Skeletal muscle tissue (tissue), 4 donors: Measurements from ENCODE around the gene CNDP2. TPM values are rescaled to one million over a fixed set of nuclear protein-coding genes. Genes with fewer than 3 reads are reported as not detected.

Experiments used
- H3K27ac ChIP-seq: one replicate; pipeline ENCODE4 v1.7.0; 2013; ENCODE audit warnings: mild to moderate bottlenecking, low read depth, low read length, inconsistent platforms
- H3K27me3 ChIP-seq, 3 donors: one replicate each; pipeline ENCODE4 v1.7.0; 2013; ENCODE audit warnings: low read length in 3 of 3; ENCODE audit not compliant: control insufficient read depth in 3 of 3, insufficient read depth in 3 of 3
- H3K36me3 ChIP-seq, 3 donors: one replicate each; pipeline ENCODE4 v1.7.0; 2013; ENCODE audit warnings: low read length in 3 of 3; ENCODE audit not compliant: control insufficient read depth in 3 of 3, insufficient read depth in 3 of 3
- H3K4me1 ChIP-seq, 3 donors: one replicate each; pipeline ENCODE4 v1.7.0; 2013; ENCODE audit warnings: low read length in 3 of 3, mild to moderate bottlenecking in 3 of 3; ENCODE audit not compliant: control insufficient read depth in 3 of 3, insufficient read depth in 3 of 3
- H3K4me3 ChIP-seq, 3 donors: one replicate each; pipeline ENCODE4 v1.7.0; 2013; ENCODE audit warnings: low read length in 3 of 3
- H3K9ac ChIP-seq, 3 donors: one replicate each; pipeline ENCODE4 v1.7.0; 2013; ENCODE audit warnings: low read length in 3 of 3, mild to moderate bottlenecking in 3 of 3, moderate library complexity in 2 of 3, low read depth in 1 of 3
- H3K9me3 ChIP-seq, 3 donors: one replicate each; pipeline ENCODE4 v1.7.0; 2013; ENCODE audit warnings: low read length in 3 of 3; ENCODE audit not compliant: control insufficient read depth in 3 of 3
- total RNA-seq: library from RNA; depleted of rRNA; stranded (reverse); fragments of >200 nt; gene quantifications from one replicate; pipeline ENCODE4 v1.2.3, GENCODE V29; 2014
- donor health status: Osteomylitis.

Gene CNDP2
- total RNA-seq, 1 donor from 2014 or later: 25.6 TPM

GRCh38 chr18:74571895-74572680 lies 75.9 kb downstream of the CNDP2 start:
- Histone ChIP-seq H3K9me3 (no peaks in the 10 kb centered on the region), H3K27ac (no peak overlapping the region), H3K36me3 (no peaks in the 10 kb centered on the region), H3K27me3 (peaks cover 4 to 12% (median 9%) of the 10 kb centered on the region in 3 donors), H3K4me1 (no peaks in the 10 kb centered on the region), H3K9ac (no peak overlapping the region), H3K4me3 (no peak overlapping the region)

GRCh38 chr18:74573053-74573452 lies 76.9 kb downstream of the CNDP2 start:
- no peaks in the 10 kb centered on the region for H3K36me3 ChIP-seq
- no peaks in the 10 kb centered on the region for H3K9me3 ChIP-seq
- no peak overlapping the region for H3K9ac ChIP-seq
- H3K4me1 ChIP-seq: no peaks in the 10 kb centered on the region
- no peak overlapping the region for H3K27ac ChIP-seq
- H3K27me3 ChIP-seq: peaks cover 2 to 9% (median 6%) of the 10 kb centered on the region in 3 donors
- no peak overlapping the region for H3K4me3 ChIP-seq

Other genes starting within 250 kb of the CNDP2 start
- 28.7 TPM for gene CYB5A, start 204.4 kb upstream of the CNDP2 start, total RNA-seq
- not detected for gene C18orf63, start 180.5 kb upstream of the CNDP2 start, total RNA-seq
- gene DIPK1C, start 39.1 kb upstream of the CNDP2 start, total RNA-seq: 5.2 TPM
- gene CNDP1, start 38.1 kb downstream of the CNDP2 start, total RNA-seq: not detected
- gene ZNF407, start 101.5 kb downstream of the CNDP2 start, total RNA-seq: 15.1 TPM